NAMALWA (cell line): ENCODE data around the gene SERGEF.

Source experiments
- DNase-seq: peaks from one replicate; pipeline ENCODE4 v3.0.0-alpha.2; 2015; ENCODE audit warnings: low spot score

SERGEF gene

DNA sequence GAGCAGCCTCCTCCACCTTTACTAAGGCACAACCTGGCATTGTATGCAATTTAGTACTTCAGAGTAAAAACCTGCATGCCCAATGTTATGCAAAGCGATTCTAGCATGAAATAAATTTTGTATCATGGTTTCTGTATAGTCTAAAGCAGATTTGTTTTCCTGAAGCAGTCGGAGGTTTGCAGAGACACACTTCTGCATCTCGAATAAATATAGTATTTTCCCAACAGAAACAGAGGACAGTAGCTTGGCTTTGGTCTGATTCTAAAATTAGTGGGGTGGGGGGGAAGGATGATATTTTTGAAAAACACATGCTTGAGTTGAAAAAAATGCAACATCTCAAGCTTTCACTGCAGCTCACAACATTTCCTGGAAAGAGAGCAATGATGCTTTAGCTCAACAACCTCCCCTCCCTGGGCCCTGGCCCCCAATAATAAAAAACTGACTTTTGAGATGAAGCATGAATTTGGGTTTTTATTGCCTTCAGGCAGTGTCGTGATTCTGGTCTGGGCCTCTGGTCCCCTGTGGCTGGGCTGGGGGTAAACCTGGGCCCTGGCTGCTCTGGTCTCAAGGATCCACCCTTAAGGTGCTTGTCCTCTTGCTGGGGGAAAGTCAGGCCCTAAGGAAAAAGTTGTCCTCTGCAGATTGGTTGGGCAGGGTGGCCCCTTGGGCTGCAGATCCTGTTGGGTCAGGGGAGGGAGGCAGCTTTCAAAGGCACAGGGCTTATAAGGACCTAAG lies 230.1 kb downstream of the SERGEF start:
- no peak for DNase-seq

DNA sequence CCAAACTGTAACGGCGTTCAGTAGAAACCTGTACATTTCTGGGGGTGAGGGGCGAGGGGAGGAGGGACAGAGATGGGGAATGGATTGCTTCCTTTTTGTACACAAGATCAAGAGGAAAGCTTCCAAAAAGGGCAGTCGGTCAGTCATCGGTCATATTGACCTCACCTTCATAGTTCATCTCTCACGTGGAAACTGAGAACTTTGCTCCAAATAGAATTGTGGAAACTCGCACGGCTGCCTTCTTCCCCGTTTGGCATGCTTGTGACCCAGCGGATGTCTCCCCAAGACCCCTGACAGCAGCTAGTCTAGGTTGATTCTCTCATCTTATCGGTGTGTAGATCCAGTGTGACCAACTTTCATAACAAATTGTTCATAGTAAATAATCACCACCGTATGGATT lies 230.7 kb downstream of the SERGEF start:
- DNase-seq = no peak

DNA sequence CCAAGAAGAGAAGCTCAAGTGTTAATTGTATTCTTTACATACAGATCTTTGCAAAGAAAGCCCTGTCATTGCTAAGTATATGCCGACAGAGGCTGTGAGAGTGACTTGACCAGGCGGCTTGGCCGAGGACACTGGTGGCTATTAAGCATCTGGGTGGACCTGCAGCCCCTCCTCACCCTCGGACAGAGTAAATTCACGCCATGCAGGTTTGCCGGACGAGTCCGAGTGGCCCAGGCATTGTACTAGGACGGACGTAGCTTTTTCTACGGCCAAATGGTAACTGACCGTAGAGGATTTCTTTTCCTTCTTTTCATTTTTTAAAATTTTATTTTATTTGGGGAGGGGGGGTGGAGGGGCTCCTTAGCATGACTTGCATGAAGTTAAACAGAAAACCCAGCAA lies 231.2 kb downstream of the SERGEF start:
- DNase-seq = no peak

DNA sequence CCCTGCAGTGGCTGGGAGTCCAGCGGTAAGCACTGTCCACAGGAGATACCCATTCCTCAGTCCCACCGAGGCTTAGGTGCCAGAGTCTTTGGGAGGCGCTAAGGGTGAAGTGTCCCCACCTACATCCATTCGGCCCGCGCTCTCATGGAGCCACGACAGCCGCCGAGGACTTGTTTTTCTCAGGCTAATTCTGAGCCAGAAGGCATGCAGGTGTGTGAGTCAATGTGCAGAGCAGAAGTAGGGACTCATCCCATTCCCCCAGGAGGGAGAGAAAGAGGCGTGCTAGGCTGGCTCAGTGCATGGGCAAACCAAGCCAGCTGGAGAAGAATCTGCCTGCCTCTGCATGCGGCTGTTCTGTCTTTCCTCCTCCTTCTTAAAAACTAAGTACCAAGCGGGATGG lies 231.6 kb downstream of the SERGEF start:
- DNase-seq = no peak

DNA sequence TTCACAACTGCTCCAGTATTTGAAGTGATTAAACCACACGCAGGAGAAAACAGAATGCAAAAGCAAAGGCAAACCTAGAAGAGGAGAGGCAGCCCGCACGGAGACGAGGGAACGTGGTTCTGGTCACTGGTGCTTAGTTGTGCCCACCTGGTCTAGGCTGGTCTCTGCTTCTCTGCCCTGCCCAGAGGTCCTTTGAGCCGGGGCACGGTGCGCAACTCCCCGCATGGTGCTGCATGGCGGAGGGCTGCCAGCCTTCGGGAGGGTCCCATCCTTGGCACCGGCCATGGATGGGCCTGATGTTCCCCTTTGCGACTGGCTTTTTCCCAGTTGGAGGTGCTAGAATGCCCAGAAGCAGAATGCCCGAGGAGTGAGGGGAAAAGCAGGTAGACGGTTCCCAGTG lies 232.2 kb downstream of the SERGEF start:
- DNase-seq = no peak

DNA sequence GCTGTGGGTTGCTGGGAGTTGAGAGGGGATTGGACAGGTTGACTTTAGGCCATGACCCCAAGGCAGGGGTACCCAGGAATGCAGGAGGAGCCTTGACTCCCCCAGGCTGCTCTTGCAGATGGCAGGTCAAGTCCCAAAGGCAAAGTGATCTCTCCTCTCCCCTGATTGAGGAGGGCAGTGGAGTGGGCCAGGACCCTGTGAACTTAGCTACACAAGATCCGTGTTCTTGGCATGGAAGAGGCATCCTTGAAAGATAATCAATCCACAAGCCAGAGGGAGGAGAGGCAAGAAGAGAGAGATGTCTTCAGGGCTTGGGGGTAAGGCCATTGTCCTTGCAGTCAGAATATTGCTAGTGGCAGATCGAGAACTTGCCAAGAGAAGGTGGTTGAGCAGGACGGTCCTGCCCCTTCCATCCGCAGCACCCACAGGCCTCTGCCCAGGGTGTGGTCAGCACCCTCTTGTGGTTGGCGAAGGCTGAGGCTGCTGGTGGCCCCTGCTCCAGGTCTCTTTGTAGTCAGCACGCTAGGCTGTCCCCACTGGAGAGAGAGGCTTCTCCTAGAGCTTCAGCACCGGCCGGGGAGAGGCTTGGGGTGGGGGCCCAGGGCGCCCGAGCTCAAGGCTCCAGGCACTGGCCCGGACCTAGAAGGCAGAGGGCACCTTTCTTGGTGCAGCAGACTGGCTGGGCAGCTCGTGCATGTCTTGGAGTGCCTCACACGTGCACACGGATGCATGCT lies 232.8 kb downstream of the SERGEF start:
- no peak for DNase-seq

DNA sequence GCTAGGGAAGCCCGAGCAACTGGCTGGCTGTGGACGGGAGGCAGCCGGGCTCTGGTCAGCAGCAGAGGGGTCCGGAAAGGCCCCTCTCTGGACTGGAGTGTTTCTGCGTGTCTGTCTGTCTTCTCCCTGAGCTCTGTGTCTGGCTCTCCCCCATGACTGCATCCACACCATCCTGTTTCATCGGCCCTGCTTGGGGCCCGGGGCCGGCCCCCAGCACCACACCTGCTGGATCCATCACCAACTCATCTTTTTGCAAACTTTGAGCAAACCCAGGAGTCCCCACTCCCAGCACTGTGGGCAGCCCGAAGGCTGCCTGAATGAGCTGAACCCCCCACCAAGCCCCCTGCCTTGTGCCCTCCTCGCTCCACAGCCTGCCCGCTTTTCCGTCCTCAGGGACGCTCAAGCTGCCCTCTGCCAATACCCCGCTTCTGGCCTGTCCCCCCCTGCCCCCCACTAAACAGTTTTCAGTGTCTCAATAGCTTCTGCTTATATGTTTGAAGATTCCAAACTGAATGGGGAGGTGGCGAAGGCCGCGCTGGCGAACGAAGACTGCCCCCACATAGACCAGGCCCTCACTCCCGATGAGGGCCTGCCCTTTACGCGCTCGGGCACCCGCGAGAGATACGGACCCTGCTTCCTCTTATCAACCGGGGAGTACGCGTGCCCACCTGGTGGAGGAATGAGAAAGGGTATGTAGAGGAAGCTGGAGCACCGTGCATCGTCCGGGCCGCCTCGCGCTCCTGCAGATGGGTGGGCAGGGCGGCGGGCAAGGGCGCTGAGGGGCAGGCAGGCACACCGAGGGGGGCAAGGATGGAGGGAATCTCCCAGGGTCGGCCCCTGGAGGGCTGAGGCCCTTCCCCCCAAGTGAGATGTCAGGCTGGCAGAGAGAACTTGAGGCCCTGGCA lies 233.6 kb downstream of the SERGEF start:
- no peak for DNase-seq

DNA sequence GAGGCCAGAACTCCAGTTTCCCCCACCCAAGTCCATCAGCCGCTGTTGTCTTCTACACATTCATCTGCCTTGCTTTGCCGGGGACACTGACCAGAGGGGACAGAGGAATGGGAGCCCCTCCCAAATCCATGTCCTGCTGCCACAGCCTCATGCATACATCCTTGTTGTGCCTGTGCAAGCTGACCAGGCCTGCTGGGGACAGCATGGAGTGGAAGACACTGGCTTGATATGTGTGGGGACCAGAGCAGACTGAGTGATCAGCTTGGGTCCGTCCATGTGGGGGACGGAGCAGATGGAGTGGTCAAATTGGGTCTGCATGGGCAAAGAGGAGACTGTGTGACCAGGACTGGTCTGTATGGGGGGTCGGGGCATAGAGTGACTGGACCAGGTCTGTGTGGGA lies 234.5 kb downstream of the SERGEF start:
- DNase-seq = no peak

DNA sequence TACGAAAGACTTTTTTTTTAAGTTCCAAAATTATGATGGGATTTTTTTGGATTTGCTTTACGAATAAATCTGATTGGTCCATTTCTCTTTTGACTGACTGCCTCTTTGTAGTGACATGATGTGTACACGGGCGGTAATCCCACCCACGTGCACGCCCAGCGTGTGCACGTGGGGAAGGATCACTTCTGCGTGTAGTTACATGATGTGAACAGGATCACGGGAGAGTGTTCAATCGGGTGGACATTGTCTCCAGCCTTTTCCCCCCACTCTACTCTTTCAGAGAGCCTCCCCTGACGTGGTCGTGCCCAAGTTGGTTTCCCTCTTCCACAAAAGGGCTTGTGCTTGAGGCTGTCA lies 235.1 kb downstream of the SERGEF start:
- no peak for DNase-seq

DNA sequence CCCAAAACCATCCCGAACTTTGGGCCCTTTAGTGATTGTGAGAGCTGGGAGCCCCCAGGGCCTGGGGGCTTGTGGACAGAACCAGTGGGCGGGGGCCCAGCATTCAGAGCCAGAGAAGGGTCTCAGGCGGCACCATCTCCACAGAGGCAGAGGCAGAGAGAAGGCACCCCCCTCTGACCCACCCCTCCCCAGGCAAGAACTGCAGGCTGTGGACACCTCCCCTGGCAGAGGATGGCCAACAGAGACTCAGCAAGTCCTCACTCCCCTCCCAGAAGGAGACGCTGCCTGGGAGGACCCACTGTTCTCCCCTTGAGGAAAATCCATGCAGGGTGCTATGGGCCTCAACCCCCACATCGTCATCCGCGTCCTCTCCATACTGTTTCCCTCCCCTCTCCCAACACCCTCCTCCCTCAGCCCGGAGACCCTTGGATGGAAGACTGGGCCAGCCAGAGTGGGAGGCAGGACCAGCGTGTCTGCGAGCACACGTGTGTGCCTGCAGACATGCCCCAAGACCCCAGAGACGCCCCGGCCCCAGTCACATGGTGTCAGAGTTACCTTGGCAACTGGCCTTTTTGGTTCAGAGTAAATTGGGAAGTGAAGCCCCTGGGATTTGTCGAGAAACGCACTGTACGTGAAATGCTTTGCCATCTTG lies 235.6 kb downstream of the SERGEF start:
- DNase-seq = no peak

DNA sequence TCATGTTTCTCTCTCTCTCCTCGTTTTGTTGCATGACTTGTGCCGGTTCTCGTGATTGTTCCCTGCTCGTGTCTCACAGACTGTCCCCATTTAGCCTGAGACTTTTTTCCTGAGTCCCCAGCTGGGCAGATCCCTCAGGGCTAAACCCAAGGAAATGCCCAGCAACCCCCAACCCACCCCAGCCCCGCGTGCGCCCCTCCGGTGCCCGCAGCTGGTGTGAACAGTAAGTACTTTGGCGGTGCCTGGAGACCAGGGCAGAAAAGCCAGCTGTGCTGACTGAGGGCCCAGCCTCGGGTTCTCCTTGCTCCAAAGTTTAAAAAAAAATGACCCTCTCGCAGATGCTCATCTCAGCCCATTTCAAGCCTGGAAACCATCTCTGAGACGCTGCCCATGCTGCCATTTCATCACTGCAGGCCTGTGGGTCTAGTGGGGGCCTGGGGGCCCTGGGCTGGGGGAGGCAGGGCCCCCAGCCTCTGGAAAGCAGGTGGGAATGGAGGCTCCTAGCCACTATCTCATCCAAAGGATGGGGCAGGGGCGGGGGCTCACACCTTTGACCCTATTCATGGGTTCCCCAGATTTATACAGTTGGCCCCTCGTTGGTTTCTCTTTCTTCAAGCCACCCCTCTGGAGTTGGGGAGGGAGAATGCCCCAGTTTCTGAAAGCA lies 236.5 kb downstream of the SERGEF start:
- no peak for DNase-seq

DNA sequence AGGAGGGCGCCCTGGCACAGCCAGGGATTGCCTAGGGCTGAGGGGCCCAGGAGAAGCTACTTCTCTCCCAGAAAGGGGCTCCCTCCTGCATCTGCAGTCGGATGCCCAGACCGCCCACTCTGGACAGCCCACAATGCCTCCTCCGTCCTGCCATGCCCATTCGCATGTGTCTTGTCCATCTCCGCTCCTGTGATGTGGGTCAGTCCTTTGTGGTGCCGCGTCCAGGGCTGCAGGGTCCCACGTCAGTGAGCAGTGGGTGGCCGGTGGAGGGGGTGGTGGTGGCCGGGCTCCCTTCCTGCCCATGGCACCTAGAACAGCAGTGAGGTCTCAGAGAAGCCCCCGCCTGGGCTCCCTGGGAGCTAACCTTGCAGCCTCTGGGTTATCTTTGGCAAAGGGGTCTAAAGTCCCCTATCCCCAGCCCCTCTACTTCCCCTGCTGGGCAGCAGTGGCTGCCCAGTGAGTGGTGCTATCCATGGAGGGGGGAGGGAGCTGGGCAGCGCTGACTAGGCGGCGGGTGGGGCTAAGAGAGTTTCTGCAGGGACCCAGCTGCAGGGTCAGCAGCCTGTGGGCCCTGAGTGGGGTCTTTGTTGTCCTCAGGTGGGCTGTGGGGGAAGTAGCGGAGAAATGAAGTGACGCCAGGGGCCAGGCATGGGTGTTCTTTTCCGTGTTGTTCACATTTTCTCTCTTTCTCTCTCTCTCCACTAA lies 237.2 kb downstream of the SERGEF start:
- no peak for DNase-seq

DNA sequence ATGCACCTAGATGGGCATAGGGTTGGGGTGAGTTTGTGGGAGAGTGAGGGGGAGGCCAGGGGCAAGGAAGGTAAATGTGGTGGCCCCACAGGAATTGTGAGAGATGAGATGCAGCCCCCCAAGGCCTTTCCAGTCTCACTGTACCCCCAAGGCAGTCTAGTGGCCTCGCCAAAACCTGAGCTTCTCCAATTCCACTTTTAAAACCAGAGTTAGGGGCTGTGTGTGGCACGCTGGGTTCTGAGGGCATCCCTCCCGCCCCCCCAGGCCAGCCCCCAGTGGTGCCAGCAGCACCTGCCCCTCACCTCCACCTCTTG lies 237.9 kb downstream of the SERGEF start:
- DNase-seq = no peak

DNA sequence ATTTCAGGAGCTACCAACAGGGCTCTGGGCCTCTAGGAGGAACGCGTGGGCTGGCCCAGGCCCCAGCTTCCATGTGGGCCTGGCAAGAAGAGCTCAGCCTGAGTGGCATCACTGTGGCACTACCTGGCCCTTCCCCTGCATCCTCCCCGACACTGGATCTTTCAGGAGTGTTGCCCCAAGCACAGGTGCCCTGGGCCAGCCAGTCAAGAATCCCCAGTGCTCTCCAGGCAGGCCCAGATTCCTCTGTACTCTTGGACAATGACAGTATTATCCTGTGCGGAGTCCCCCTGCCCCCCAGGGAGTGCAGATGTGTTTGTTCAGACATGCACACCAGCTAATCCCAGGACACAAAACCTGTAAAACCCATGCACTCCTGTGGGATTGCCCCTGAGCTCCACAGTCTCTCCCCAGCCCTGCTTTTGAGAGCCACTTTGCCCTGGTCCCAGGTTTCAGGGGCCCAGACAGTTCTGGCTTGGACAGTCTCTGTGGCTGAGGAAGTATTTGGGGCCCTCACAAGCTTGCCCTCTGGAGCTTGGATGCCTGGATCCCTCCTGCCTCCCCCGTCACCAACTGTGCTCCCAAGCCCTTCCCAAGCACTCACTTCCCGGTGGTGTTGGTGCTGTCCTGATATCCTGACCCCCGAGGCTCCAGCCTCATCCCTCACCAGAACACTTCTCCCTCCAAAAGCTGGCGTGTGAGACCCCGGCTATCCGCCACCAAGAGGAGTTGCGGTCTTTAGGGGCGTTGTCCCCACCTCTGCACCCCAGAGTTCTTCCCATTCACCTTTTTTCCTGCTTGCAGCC lies 238.4 kb downstream of the SERGEF start:
- DNase-seq = no peak

DNA sequence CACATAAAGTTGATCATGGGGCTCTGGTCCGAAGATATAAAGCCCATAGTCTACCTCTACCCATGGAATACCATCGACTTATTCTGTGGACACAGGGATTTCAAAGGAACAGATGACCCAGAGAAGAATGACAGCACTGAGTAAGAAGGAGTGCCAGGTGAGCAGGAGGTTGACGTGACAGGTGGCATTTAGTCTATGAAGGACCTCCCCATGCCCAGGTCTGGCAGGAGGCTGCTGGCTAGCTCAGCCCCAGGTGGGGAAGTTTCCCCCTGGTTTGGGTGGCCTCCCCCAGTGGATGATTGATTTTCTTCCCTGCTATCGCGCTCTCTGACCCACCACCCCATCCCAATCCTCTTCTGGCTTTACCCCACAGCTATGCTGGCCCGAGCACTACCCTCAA lies 239.2 kb downstream of the SERGEF start:
- no peak for DNase-seq

DNA sequence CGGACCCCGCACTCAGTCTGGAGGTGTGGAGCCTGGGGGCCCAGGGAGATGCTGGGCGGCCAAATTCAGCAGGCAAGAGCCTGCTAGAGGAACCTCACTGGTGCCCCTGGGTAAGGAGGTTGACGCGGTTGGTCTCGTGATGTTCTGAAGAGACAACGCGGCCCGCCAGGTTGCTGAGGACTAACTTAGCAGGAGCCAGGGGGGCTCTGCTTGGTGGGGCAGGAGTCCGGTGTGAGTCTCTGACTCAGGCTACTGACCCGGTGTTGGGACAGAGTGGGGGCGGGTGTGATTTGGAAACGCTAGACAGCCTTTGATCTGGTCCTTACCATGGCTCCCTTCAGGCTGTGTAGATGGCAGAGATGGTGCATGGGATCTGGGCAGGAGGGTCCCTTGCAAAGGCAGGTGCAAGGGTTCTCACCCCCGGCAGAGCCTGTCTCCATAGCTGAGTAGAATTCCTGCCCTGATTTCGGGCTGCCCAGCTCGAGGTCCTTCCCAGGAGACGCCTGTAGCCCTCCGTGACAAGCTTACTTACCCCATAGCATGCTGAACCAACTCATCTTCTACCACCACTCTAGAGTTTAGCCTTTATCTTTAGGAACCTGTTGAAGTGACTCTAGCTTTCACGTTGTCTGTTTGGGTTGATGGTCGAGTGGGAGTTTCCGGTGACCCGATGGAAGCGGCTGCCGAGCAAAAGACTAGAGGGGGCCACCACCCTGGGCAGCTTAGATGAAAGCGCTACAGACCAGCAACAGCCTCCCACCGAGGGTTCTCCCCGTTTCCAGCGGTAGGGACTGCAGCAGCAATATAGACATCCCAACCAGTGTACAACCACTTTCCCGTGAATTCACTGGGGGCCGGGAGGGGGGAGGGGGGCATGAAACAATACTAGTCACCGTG lies 239.9 kb downstream of the SERGEF start:
- no peak for DNase-seq

DNA sequence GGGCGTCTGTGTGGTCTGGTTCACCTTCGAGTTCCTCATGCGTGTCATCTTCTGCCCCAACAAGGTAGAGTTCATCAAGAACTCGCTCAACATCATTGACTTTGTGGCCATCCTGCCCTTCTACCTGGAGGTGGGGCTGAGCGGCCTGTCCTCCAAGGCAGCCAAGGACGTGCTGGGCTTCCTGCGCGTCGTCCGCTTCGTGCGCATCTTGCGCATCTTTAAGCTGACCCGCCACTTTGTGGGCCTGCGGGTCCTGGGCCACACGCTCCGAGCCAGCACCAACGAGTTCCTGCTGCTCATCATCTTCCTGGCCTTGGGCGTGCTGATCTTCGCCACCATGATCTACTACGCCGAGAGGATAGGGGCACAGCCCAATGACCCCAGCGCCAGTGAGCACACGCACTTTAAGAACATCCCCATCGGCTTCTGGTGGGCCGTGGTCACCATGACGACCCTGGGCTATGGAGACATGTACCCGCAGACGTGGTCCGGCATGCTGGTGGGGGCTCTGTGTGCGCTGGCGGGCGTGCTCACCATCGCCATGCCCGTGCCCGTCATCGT lies 240.9 kb downstream of the SERGEF start:
- DNase-seq = no peak

DNA sequence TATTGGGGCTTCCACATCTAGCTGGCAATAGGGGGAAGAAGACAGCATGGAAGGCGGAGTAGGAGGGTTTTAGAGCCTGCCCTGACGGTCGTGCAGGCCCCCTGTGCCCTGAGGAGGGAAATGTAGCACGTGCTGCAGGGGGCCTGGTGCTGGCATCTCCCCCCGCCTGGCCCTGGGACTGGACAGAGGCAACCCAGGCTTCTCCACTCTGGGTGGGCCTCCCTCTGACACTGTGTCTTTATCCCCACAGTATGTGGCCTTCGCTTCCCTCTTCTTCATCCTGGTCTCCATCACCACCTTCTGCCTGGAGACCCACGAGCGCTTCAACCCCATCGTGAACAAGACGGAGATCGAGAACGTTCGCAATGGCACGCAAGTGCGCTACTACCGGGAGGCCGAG lies 241.4 kb downstream of the SERGEF start:
- DNase-seq = no peak

DNA sequence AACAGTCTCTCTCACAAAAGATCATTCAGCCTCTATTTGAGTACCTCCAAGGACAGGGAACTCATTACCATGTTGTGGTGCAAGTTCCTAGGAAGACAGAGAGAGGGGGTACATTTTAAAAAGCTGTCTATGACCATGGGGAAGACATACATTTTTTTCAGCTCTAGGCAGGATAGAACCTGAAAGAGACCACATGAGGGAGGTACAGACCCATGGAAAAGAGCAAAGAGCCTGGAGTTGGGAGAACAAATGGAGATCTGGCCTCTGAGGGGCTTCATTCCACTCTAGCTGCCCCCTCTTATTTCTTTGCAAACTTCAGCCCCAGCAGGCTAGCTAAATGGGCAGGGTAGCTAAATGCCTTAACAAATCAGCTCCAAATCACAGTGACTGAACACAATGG lies 241.9 kb downstream of the SERGEF start:
- no peak for DNase-seq
